ENCODE data around the gene EPHB1.

DNA sequence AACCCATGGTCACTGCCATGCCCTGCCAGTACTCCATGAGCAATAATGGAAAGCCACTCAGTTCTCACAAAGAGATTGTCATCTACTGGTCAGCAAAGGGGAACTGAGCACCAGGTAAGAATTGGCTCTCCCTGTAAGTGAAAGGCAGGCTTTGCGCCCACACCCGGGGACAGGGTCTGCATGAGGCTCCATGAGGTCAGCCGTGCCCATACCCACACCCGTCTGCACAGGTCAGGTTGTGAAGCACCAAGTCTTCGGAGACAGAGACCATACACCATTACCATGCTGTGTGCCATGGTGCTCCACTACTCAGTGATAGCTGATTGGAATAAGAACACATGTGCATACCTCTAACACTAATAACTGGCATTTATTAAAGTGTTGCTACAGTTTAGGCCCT is 322.9 kb downstream of the EPHB1 start:
- TF ChIP-seq, protein P1, sequence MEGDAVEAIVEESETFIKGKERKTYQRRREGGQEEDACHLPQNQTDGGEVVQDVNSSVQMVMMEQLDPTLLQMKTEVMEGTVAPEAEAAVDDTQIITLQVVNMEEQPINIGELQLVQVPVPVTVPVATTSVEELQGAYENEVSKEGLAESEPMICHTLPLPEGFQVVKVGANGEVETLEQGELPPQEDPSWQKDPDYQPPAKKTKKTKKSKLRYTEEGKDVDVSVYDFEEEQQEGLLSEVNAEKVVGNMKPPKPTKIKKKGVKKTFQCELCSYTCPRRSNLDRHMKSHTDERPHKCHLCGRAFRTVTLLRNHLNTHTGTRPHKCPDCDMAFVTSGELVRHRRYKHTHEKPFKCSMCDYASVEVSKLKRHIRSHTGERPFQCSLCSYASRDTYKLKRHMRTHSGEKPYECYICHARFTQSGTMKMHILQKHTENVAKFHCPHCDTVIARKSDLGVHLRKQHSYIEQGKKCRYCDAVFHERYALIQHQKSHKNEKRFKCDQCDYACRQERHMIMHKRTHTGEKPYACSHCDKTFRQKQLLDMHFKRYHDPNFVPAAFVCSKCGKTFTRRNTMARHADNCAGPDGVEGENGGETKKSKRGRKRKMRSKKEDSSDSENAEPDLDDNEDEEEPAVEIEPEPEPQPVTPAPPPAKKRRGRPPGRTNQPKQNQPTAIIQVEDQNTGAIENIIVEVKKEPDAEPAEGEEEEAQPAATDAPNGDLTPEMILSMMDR (IDR thresholded peaks at IDR 0.05) = no peak
- TF ChIP-seq POLR2A (IDR thresholded peaks at IDR 0.05) (no peak), POLR2AphosphoS5 (IDR thresholded peaks at IDR 0.05) (no peak)
